ENCODE measurements around the gene SERINC3.

The SERINC3 gene

GRCh38 chr20:44504402-44505307 lies 17.2 kb downstream of the SERINC3 start:
- no peak for TF ChIP-seq CTCF (conservative IDR thresholded peaks at IDR 0.05; ENCODE audit: low read depth, low read length)
- H3K4me3 ChIP-seq (ENCODE audit: low read depth, low read length), result no peak overlapping the region
- DNase-seq (ENCODE audit: low read depth), result no peak

GRCh38 chr20:44502968-44503367 lies 18.9 kb downstream of the SERINC3 start:
- no peak for DNase-seq (ENCODE audit: low read depth)
- no peak for TF ChIP-seq CTCF (conservative IDR thresholded peaks at IDR 0.05; ENCODE audit: low read depth, low read length)
- H3K4me3 ChIP-seq (ENCODE audit: low read depth, low read length), result no peak overlapping the region

- H3K4me3 ChIP-seq (ENCODE audit: low read depth, low read length), result no peak overlapping the region
- no peak for TF ChIP-seq CTCF (conservative IDR thresholded peaks at IDR 0.05; ENCODE audit: low read depth, low read length)
These were observed 20.4 kb downstream of the SERINC3 start for GRCh38 chr20:44501448-44501847.

GRCh38 chr20:44500221-44500620 lies 21.6 kb downstream of the SERINC3 start:
- TF ChIP-seq CTCF (conservative IDR thresholded peaks at IDR 0.05; ENCODE audit: low read depth, low read length), result no peak
- H3K4me3 ChIP-seq (ENCODE audit: low read depth, low read length), result no peak overlapping the region
- DNase-seq (ENCODE audit: low read depth), result no peak

More at GRCh38 chr20:44501448-44501847, 20.4 kb downstream of the SERINC3 start:
- peak; percentile 96 for DNase-seq (ENCODE audit: low read depth)

- no peak for DNase-seq (ENCODE audit: low read depth)
- no peak overlapping the region for H3K4me3 ChIP-seq (ENCODE audit: low read depth, low read length)
- TF ChIP-seq CTCF (conservative IDR thresholded peaks at IDR 0.05; ENCODE audit: low read depth, low read length), result no peak
These were observed 24.1 kb downstream of the SERINC3 start for GRCh38 chr20:44497761-44498160.

- no peak overlapping the region for H3K4me3 ChIP-seq (ENCODE audit: low read depth, low read length)
- no peak for TF ChIP-seq CTCF (conservative IDR thresholded peaks at IDR 0.05; ENCODE audit: low read depth, low read length)
- peak; percentile 87 for DNase-seq (ENCODE audit: low read depth)
These were observed 24.9 kb downstream of the SERINC3 start for GRCh38 chr20:44496976-44497375.
